ENCODE data around the gene TGIF2LY. TPM values are rescaled to one million over a fixed set of nuclear protein-coding genes. Genes with fewer than 3 reads are reported as not detected.
"Not testable (repeated sequence)": the region's sequence is repeated elsewhere in the genome, so short reads cannot be mapped to it uniquely, and the experiment has no call there.

TGIF2LY gene
- total RNA-seq (not detected), polyA plus RNA-seq (not detected)
- long read RNA-seq, donor 1: 0 reads
- long read RNA-seq, donor 2: 0 reads
- long read RNA-seq, donor 3: 0 reads

DNA sequence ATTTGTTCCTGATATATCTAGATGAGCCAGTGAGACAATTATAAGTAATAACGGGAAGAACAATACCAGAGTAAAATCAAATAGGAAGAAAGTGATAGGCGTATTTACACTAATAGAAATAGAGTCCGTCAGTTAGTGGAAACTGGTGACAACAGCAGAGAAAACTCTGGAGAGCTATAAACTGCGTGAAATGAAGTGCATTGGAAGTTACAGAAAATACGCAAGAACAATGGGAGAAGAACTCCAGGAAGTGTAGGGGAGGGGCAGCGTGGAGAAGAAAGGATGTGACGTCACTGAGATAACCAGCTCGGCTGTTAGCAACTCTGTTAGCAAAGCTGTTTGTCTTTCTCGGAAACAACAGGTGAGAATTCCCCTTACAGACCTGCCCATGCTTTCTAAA, at the start of gene TGIF2LY:
Gene TGIF2LY, plus strand, starts transcription at position 301 of the 400 bp plus-strand sequence. CDS start 178 bp downstream, outside the sequence.
- H3K27ac ChIP-seq; ATAC-seq; intact Hi-C loops (cut with DNase I); H3K27me3 ChIP-seq; H3K4me1 ChIP-seq; H3K9me3 ChIP-seq; H3K36me3 ChIP-seq; H3K4me3 ChIP-seq; DNase-seq: not testable (repeated sequence)
- WGBS, 2 donors: 66 to 70% methylated on average over 9 of the region's 9 CpGs
